Measurements from ENCODE around the gene GYPE.
"Not testable (repeated sequence)": the region's sequence is repeated elsewhere in the genome, so short reads cannot be mapped to it uniquely, and the experiment has no call there.

GYPE gene

GRCh38 chr4:143905440-143905839 is at the start of gene GYPE:
GYPE (minus strand) TSS chr4:143905559; CDS start chr4:143905507, 52 bp downstream.
- in situ Hi-C loops (cut with MboI; ENCODE audit: low sequenced_read_pairs): not testable (repeated sequence)

GRCh38 chr4:143951458-143951972 is 46.2 kb upstream of the GYPE start:
- in situ Hi-C loops (cut with MboI; ENCODE audit: low sequenced_read_pairs): not testable (repeated sequence)

GRCh38 chr4:143950967-143951366 is 45.6 kb upstream of the GYPE start:
- in situ Hi-C loops (cut with MboI; ENCODE audit: low sequenced_read_pairs): not testable (repeated sequence)

GRCh38 chr4:143950185-143950584 is 44.8 kb upstream of the GYPE start:
- in situ Hi-C loops (cut with MboI; ENCODE audit: low sequenced_read_pairs): not testable (repeated sequence)

GRCh38 chr4:143947493-143947892 is 42.1 kb upstream of the GYPE start:
- in situ Hi-C loops (cut with MboI; ENCODE audit: low sequenced_read_pairs): not testable (repeated sequence)

- in situ Hi-C loops (cut with MboI; ENCODE audit: low sequenced_read_pairs): not testable (repeated sequence)
These were observed 35.3 kb upstream of the GYPE start for GRCh38 chr4:143940708-143941107.

- in situ Hi-C loops (cut with MboI; ENCODE audit: low sequenced_read_pairs): no loop called here
These were observed 34.2 kb upstream of the GYPE start for GRCh38 chr4:143939528-143939927.

GRCh38 chr4:143938890-143939289 is 33.5 kb upstream of the GYPE start:
- in situ Hi-C loops (cut with MboI; ENCODE audit: low sequenced_read_pairs): not testable (repeated sequence)

- in situ Hi-C loops (cut with MboI; ENCODE audit: low sequenced_read_pairs): no loop called here
These were observed 15.8 kb upstream of the GYPE start for GRCh38 chr4:143921181-143921580.

GRCh38 chr4:143916485-143916884 is 11.1 kb upstream of the GYPE start:
- in situ Hi-C loops (cut with MboI; ENCODE audit: low sequenced_read_pairs): not testable (repeated sequence)

GRCh38 chr4:143912478-143912877 is 7.1 kb upstream of the GYPE start:
- in situ Hi-C loops (cut with MboI; ENCODE audit: low sequenced_read_pairs): not testable (repeated sequence)

GRCh38 chr4:143911528-143912417 is 6.4 kb upstream of the GYPE start:
- in situ Hi-C loops (cut with MboI; ENCODE audit: low sequenced_read_pairs): not testable (repeated sequence)

GRCh38 chr4:143910906-143911305 is 5.5 kb upstream of the GYPE start:
- in situ Hi-C loops (cut with MboI; ENCODE audit: low sequenced_read_pairs): not testable (repeated sequence)

- in situ Hi-C loops (cut with MboI; ENCODE audit: low sequenced_read_pairs): not testable (repeated sequence)
These were observed 2.5 kb upstream of the GYPE start for GRCh38 chr4:143907811-143908210.

- in situ Hi-C loops (cut with MboI; ENCODE audit: low sequenced_read_pairs): not testable (repeated sequence)
These were observed 928 bp downstream of the GYPE start for GRCh38 chr4:143904431-143904830.

- in situ Hi-C loops (cut with MboI; ENCODE audit: low sequenced_read_pairs): not testable (repeated sequence)
These were observed 15.0 kb downstream of the GYPE start for GRCh38 chr4:143890323-143890722.

- in situ Hi-C loops (cut with MboI; ENCODE audit: low sequenced_read_pairs): not testable (repeated sequence)
These were observed 17.2 kb downstream of the GYPE start for GRCh38 chr4:143888189-143888588.

GRCh38 chr4:143884965-143885364 is 20.4 kb downstream of the GYPE start:
- in situ Hi-C loops (cut with MboI; ENCODE audit: low sequenced_read_pairs): not testable (repeated sequence)

GRCh38 chr4:143883529-143883928 is 21.8 kb downstream of the GYPE start:
- in situ Hi-C loops (cut with MboI; ENCODE audit: low sequenced_read_pairs): no loop called here

- in situ Hi-C loops (cut with MboI; ENCODE audit: low sequenced_read_pairs): no loop called here
These were observed 22.5 kb downstream of the GYPE start for GRCh38 chr4:143882892-143883291.

GRCh38 chr4:143879561-143879960 is 25.8 kb downstream of the GYPE start:
- in situ Hi-C loops (cut with MboI; ENCODE audit: low sequenced_read_pairs): not testable (repeated sequence)

- in situ Hi-C loops (cut with MboI; ENCODE audit: low sequenced_read_pairs): not testable (repeated sequence)
These were observed 30.0 kb downstream of the GYPE start for GRCh38 chr4:143875357-143875756.

Measured in hTERT RPE-1 (cell line).